ENCODE data around the gene CAPN5. TPM values are rescaled to one million over a fixed set of nuclear protein-coding genes. Genes with fewer than 3 reads are reported as not detected.

The CAPN5 gene
- total RNA-seq, 2 experiments from 2014 or later: 0.62 to 0.76 TPM

- CTCF ChIA-PET: interaction anchor here (1.1 to 3.7 kb wide), 4 partner anchors 14 to 25 kb away, joined by 4 to 24 read pairs (median 12); no protein-coding TSS in a partner anchor
- Mint-ChIP-seq H3K27ac (peak overlapping the region; percentile 78), H3K36me3 (ENCODE audit: low read depth) (no peaks in the 10 kb centered on the region), H3K9me3 (ENCODE audit: low read depth) (peaks cover 4% of the 10 kb centered on the region), H3K27me3 (no peaks in the 10 kb centered on the region), H3K4me3 (peak overlapping the region; percentile 75), H3K4me1 (peaks cover 4% of the 10 kb centered on the region)
- DNase-seq: peak; percentile 43
- intact Hi-C loops (cut with DNase I, micrococcal nuclease): loop anchor here (1.0 to 2.0 kb wide), 5 partner anchors 19 to 621 kb away; partner anchors contain the start of genes ACER3 (in 1 of the 2) and EMSY (in 1 of the 2)
- ATAC-seq: peak; percentile 4
- POLR2A ChIA-PET: no interaction called here
These were observed 918 bp upstream of the CAPN5 start for GRCh38 chr11:77065878-77066228.

- H3K36me3 Mint-ChIP-seq (ENCODE audit: low read depth): no peaks in the 10 kb centered on the region
- no peaks in the 10 kb centered on the region for H3K27me3 Mint-ChIP-seq
- ChIA-PET CTCF (interaction anchor here (0.6 to 2.4 kb wide), 4 partner anchors 20 to 939 kb away, joined by 3 to 7 read pairs (median 6); no protein-coding TSS in a partner anchor), POLR2A (no interaction called here)
- peak overlapping the region; percentile 63 for H3K4me3 Mint-ChIP-seq
- H3K9me3 Mint-ChIP-seq (ENCODE audit: low read depth): no peaks in the 10 kb centered on the region
- no peak overlapping the region for H3K27ac Mint-ChIP-seq
- no peak for ATAC-seq
- intact Hi-C loops (cut with DNase I, micrococcal nuclease): loop anchor here (2.0 kb wide), 2 partner anchors 23 to 623 kb away; partner anchors contain the start of gene EMSY (in 1 of the 2)
- DNase-seq: no peak
- H3K4me1 Mint-ChIP-seq: peaks cover 13% of the 10 kb centered on the region
These were observed 1.2 kb downstream of the CAPN5 start for GRCh38 chr11:77067861-77068443.

- DNase-seq (no peak), ATAC-seq (no peak)
- intact Hi-C loops (cut with DNase I, micrococcal nuclease): no loop called here
- peaks cover 19% of the 10 kb centered on the region for H3K4me1 Mint-ChIP-seq
- H3K4me3 Mint-ChIP-seq: no peak overlapping the region
- no peaks in the 10 kb centered on the region for H3K36me3 Mint-ChIP-seq (ENCODE audit: low read depth)
- H3K27me3 Mint-ChIP-seq: no peaks in the 10 kb centered on the region
- POLR2A ChIA-PET: no interaction called here
- no peak overlapping the region for H3K27ac Mint-ChIP-seq
- CTCF ChIA-PET: interaction anchor here (0.6 to 2.4 kb wide), 3 partner anchors 21 to 220 kb away, joined by 3 to 7 read pairs (median 5); no protein-coding TSS in a partner anchor
- no peaks in the 10 kb centered on the region for H3K9me3 Mint-ChIP-seq (ENCODE audit: low read depth)
These were observed 1.9 kb downstream of the CAPN5 start for GRCh38 chr11:77068457-77069335.

GRCh38 chr11:77069336-77069968 lies 2.7 kb downstream of the CAPN5 start:
- ATAC-seq (no peak), DNase-seq (no peak)
- Mint-ChIP-seq H3K27ac (no peak overlapping the region), H3K4me3 (no peak overlapping the region), H3K36me3 (ENCODE audit: low read depth) (no peaks in the 10 kb centered on the region), H3K4me1 (peaks cover 19% of the 10 kb centered on the region), H3K27me3 (no peaks in the 10 kb centered on the region), H3K9me3 (ENCODE audit: low read depth) (no peaks in the 10 kb centered on the region)
- intact Hi-C loops (cut with DNase I, micrococcal nuclease): no loop called here
- ChIA-PET CTCF (interaction anchor here (0.6 to 2.4 kb wide), 2 partner anchors 22 to 619 kb away, joined by 3 to 7 read pairs; no protein-coding TSS in a partner anchor), POLR2A (no interaction called here)

GRCh38 chr11:77069969-77070582 lies 3.3 kb downstream of the CAPN5 start:
- ChIA-PET POLR2A (no interaction called here), CTCF (interaction anchor here (0.6 to 2.4 kb wide), 2 partner anchors 22 to 619 kb away, joined by 3 to 7 read pairs; no protein-coding TSS in a partner anchor)
- ATAC-seq (no peak), DNase-seq (no peak)
- H3K4me3 Mint-ChIP-seq: no peak overlapping the region
- peaks cover 19% of the 10 kb centered on the region for H3K4me1 Mint-ChIP-seq
- H3K27me3 Mint-ChIP-seq: no peaks in the 10 kb centered on the region
- no peaks in the 10 kb centered on the region for H3K36me3 Mint-ChIP-seq (ENCODE audit: low read depth)
- H3K27ac Mint-ChIP-seq: no peak overlapping the region
- intact Hi-C loops (cut with DNase I, micrococcal nuclease): no loop called here
- H3K9me3 Mint-ChIP-seq (ENCODE audit: low read depth): no peaks in the 10 kb centered on the region

GRCh38 chr11:77071077-77071476 lies 4.3 kb downstream of the CAPN5 start:
- no peak for ATAC-seq
- Mint-ChIP-seq H3K9me3 (ENCODE audit: low read depth) (no peaks in the 10 kb centered on the region), H3K27me3 (no peaks in the 10 kb centered on the region), H3K36me3 (ENCODE audit: low read depth) (no peaks in the 10 kb centered on the region), H3K4me3 (no peak overlapping the region), H3K27ac (no peak overlapping the region), H3K4me1 (peaks cover 15% of the 10 kb centered on the region)
- intact Hi-C loops (cut with DNase I, micrococcal nuclease): no loop called here
- POLR2A ChIA-PET: no interaction called here
- no peak for DNase-seq
- CTCF ChIA-PET: no interaction called here

- ATAC-seq (no peak), DNase-seq (no peak)
- ChIA-PET POLR2A (no interaction called here), CTCF (no interaction called here)
- peaks cover 15% of the 10 kb centered on the region for H3K4me1 Mint-ChIP-seq
- intact Hi-C loops (cut with DNase I, micrococcal nuclease): no loop called here
- no peaks in the 10 kb centered on the region for H3K27me3 Mint-ChIP-seq
- no peaks in the 10 kb centered on the region for H3K9me3 Mint-ChIP-seq (ENCODE audit: low read depth)
- H3K27ac Mint-ChIP-seq: no peak overlapping the region
- H3K36me3 Mint-ChIP-seq (ENCODE audit: low read depth): no peaks in the 10 kb centered on the region
- no peak overlapping the region for H3K4me3 Mint-ChIP-seq
These were observed 5.2 kb downstream of the CAPN5 start for GRCh38 chr11:77071671-77072605.

GRCh38 chr11:77072851-77073327 lies 6.1 kb downstream of the CAPN5 start:
- Mint-ChIP-seq H3K9me3 (ENCODE audit: low read depth) (no peaks in the 10 kb centered on the region), H3K4me3 (no peak overlapping the region), H3K4me1 (peaks cover 15% of the 10 kb centered on the region), H3K36me3 (ENCODE audit: low read depth) (no peaks in the 10 kb centered on the region), H3K27me3 (no peaks in the 10 kb centered on the region), H3K27ac (no peak overlapping the region)
- DNase-seq (peak; percentile 18), ATAC-seq (peak; percentile 55)
- intact Hi-C loops (cut with DNase I, micrococcal nuclease): no loop called here
- POLR2A ChIA-PET: no interaction called here
- CTCF ChIA-PET: interaction anchor here (1.1 to 2.1 kb wide), 2 partner anchors 25 to 27 kb away, joined by 3 to 6 read pairs; no protein-coding TSS in a partner anchor

- no peak for ATAC-seq
- intact Hi-C loops (cut with DNase I, micrococcal nuclease): no loop called here
- CTCF ChIA-PET: interaction anchor here (1.1 to 2.1 kb wide), 2 partner anchors 26 to 28 kb away, joined by 3 to 6 read pairs; no protein-coding TSS in a partner anchor
These were observed 6.7 kb downstream of the CAPN5 start for GRCh38 chr11:77073328-77074001.

GRCh38 chr11:77074205-77074604 lies 7.4 kb downstream of the CAPN5 start:
- Mint-ChIP-seq H3K36me3 (ENCODE audit: low read depth) (no peaks in the 10 kb centered on the region), H3K27ac (no peak overlapping the region), H3K27me3 (no peaks in the 10 kb centered on the region), H3K4me3 (no peak overlapping the region), H3K9me3 (ENCODE audit: low read depth) (no peaks in the 10 kb centered on the region), H3K4me1 (peaks cover 15% of the 10 kb centered on the region)
- ChIA-PET CTCF (interaction anchor here (2.1 kb wide), 1 partner anchor 29 kb away, joined by 6 read pairs; no protein-coding TSS in a partner anchor), POLR2A (no interaction called here)
- intact Hi-C loops (cut with DNase I, micrococcal nuclease): no loop called here
- no peak for ATAC-seq
- DNase-seq: no peak

More at GRCh38 chr11:77073328-77074001, 6.7 kb downstream of the CAPN5 start:
- no peak overlapping the region for H3K27ac Mint-ChIP-seq
- no peak for DNase-seq
- no peaks in the 10 kb centered on the region for H3K36me3 Mint-ChIP-seq (ENCODE audit: low read depth)
- peaks cover 15% of the 10 kb centered on the region for H3K4me1 Mint-ChIP-seq
- POLR2A ChIA-PET: no interaction called here
- H3K4me3 Mint-ChIP-seq: no peak overlapping the region
- no peaks in the 10 kb centered on the region for H3K9me3 Mint-ChIP-seq (ENCODE audit: low read depth)
- H3K27me3 Mint-ChIP-seq: no peaks in the 10 kb centered on the region

Measured in activated CD4-positive, alpha-beta T cell treated with anti-CD3 and anti-CD28 coated beads for 36 hours (primary cell).